Measurements from ENCODE around the gene PVALEF. TPM values are rescaled to one million over a fixed set of nuclear protein-coding genes. Genes with fewer than 3 reads are reported as not detected.

The PVALEF gene
- total and polyA plus RNA-seq, 2 of the 13 experiments (the other 11 are each of a cell fraction or from before 2014, with no cell fraction given) = 0.18 TPM

DNA sequence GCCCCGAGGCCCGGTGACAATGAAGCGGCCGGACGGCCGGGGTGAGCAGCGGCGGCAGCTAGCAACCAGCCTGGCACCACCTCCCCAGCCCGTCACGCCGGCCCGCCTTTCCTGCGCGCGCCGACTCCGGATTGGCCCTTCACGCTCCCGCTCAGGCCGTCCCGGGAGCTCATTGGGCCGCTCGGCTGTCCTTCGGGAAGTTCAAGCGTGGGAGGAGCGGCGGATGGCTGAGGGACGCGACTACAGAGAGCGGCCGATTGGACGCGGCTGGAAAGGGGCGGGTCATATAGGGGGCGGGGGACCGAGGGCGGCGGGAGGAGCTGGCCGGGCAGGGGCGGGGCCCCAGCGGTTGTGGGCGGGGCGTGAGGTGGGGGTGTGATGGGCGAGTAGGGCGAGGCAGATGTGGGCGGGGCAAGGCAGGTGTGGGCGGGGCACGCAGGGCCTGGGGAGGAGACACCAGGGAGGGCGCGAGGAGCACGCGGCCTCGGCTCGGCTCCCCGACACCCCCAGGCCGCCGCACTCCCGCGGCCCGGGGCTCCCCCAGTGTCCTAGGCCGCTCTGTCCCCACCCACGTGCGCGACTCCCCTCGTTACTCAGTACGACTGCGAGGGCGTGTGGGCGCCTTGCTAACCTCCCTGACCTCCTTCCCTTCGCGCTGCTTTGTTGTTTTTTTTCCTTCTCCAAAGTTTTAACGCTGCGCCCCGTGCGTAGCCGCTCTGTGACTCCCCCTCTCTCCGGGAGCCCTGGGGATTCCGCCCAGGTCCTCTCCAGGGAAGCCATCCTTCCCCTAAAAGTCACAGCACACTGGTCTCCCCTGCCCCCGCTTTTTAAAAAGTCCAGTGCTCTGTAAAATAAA, 57.8 kb downstream of the PVALEF start, which contains the start of gene CEP131 (continued):
- TF ChIP-seq ZNF407 (CRISPR knock-in tag; IDR thresholded peaks at IDR 0.05; ENCODE audit: not compliant biosample characterization) (no peak), CHD4 (IDR thresholded peaks at IDR 0.05; ENCODE audit: borderline replicate concordance, low read length) (no peak), U2AF2 (IDR thresholded peaks at IDR 0.05; ENCODE audit: low read depth, low read length) (no peak), ZSCAN25 (CRISPR knock-in tag; IDR thresholded peaks at IDR 0.05) (0 out of 2 replicates have a peak, but pooled peaks have one; percentile 14), KMT2A (CRISPR knock-in tag; IDR thresholded peaks at IDR 0.05) (0 out of 2 replicates have a peak, but pooled peaks have one; percentile 12), YY1 (IDR thresholded peaks at IDR 0.05; ENCODE audit: insufficient read depth, insufficient replicate concordance, low read depth, low read length) (peak; percentile 14), NCOA1 (CRISPR knock-in tag; IDR thresholded peaks at IDR 0.05) (no peak), ZNF484 (CRISPR knock-in tag; IDR thresholded peaks at IDR 0.05; ENCODE audit: borderline replicate concordance, low read depth) (no peak), ZNF232 (CRISPR knock-in tag; IDR thresholded peaks at IDR 0.05; ENCODE audit: borderline replicate concordance) (peak; percentile 84), TBL1XR1 (IDR thresholded peaks at IDR 0.05; ENCODE audit: borderline replicate concordance, low read length, partially characterized antibody) (no peak), ATF7-NPFF (CRISPR knock-in tag; IDR thresholded peaks at IDR 0.05; ENCODE audit: low read depth) (peak; percentile 77; the same call in 1 of the 2 replicates), ZNF263 (CRISPR knock-in tag; IDR thresholded peaks at IDR 0.05) (peak; percentile 28; the same call in 1 of the 2 replicates), JARID2 (CRISPR knock-in tag; IDR thresholded peaks at IDR 0.05; ENCODE audit: insufficient replicate concordance) (no peak), ZNF446 (CRISPR knock-in tag; IDR thresholded peaks at IDR 0.05) (peak; percentile 53; the same call in 1 of the 2 replicates), MLX (CRISPR knock-in tag; IDR thresholded peaks at IDR 0.05) (0 out of 2 replicates have a peak, but pooled peaks have one; percentile 7), TERF1 (CRISPR knock-in tag; IDR thresholded peaks at IDR 0.05) (0 out of 2 replicates have a peak, but pooled peaks have one; percentile 74), RBFOX2 (IDR thresholded peaks at IDR 0.05; ENCODE audit: low read depth, low read length) (peak; percentile 84), ZNF746 (CRISPR knock-in tag; IDR thresholded peaks at IDR 0.05) (0 out of 2 replicates have a peak, but pooled peaks have one; percentile 30), ZNF343 (CRISPR knock-in tag; IDR thresholded peaks at IDR 0.05) (no peak; the same call in 1 of the 2 replicates)
